ENCODE results near the gene C1QTNF6. TPM values are rescaled to one million over a fixed set of nuclear protein-coding genes. Genes with fewer than 3 reads are reported as not detected.

C1QTNF6 gene
- total RNA-seq, 1 donor from 2014 or later = 6.0 TPM

GRCh38 chr22:37186997-37187522 is 987 bp downstream of the C1QTNF6 start:
- Histone ChIP-seq H3K9me3 (ENCODE audit: insufficient read depth, low read depth, low read length) (no peaks in the 10 kb centered on the region), H2AFZ (ENCODE audit: low read depth, low read length) (peak overlapping the region; percentile 83), H3K4me1 (ENCODE audit: insufficient read depth, low read length) (peaks cover 36% of the 10 kb centered on the region), H3K4me3 (ENCODE audit: insufficient read depth, low read depth, low read length) (peak overlapping the region; percentile 53), H4K20me1 (ENCODE audit: insufficient read depth, low read length) (no peaks in the 10 kb centered on the region), H3K27ac (ENCODE audit: low read depth, low read length) (peak overlapping the region; percentile 72), H3K36me3 (ENCODE audit: insufficient read depth, low read length) (no peaks in the 10 kb centered on the region), H3K9ac (ENCODE audit: low read length) (peak overlapping the region; percentile 78), H3K27me3 (ENCODE audit: insufficient read depth, low read length) (no peaks in the 10 kb centered on the region), H3K79me2 (ENCODE audit: insufficient read depth, low read length) (no peaks in the 10 kb centered on the region), H3K4me2 (ENCODE audit: low read length) (peak overlapping the region; percentile 87)
- Mint-ChIP-seq H3K4me3 (ENCODE audit: unreplicated experiment) (no peak overlapping the region), H3K27ac (ENCODE audit: unreplicated experiment) (no peak overlapping the region), H3K9me3 (ENCODE audit: unreplicated experiment) (no peaks in the 10 kb centered on the region), H3K36me3 (ENCODE audit: low read depth, unreplicated experiment) (no peaks in the 10 kb centered on the region), H3K4me1 (ENCODE audit: low read depth, unreplicated experiment) (peaks cover 21% of the 10 kb centered on the region), H3K27me3 (ENCODE audit: low read depth, unreplicated experiment) (peaks cover 5% of the 10 kb centered on the region)
- no peak for DNase-seq (ENCODE audit: low read depth)
- TF ChIP-seq EZH2 (IDR thresholded peaks at IDR 0.05; ENCODE audit: insufficient read depth, low read length) = no peak
- TF ChIP-seq, protein P1, sequence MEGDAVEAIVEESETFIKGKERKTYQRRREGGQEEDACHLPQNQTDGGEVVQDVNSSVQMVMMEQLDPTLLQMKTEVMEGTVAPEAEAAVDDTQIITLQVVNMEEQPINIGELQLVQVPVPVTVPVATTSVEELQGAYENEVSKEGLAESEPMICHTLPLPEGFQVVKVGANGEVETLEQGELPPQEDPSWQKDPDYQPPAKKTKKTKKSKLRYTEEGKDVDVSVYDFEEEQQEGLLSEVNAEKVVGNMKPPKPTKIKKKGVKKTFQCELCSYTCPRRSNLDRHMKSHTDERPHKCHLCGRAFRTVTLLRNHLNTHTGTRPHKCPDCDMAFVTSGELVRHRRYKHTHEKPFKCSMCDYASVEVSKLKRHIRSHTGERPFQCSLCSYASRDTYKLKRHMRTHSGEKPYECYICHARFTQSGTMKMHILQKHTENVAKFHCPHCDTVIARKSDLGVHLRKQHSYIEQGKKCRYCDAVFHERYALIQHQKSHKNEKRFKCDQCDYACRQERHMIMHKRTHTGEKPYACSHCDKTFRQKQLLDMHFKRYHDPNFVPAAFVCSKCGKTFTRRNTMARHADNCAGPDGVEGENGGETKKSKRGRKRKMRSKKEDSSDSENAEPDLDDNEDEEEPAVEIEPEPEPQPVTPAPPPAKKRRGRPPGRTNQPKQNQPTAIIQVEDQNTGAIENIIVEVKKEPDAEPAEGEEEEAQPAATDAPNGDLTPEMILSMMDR (IDR thresholded peaks at IDR 0.05; ENCODE audit: insufficient read depth, low read depth, low read length) = no peak
- peak; percentile 13 for FAIRE-seq

DNA sequence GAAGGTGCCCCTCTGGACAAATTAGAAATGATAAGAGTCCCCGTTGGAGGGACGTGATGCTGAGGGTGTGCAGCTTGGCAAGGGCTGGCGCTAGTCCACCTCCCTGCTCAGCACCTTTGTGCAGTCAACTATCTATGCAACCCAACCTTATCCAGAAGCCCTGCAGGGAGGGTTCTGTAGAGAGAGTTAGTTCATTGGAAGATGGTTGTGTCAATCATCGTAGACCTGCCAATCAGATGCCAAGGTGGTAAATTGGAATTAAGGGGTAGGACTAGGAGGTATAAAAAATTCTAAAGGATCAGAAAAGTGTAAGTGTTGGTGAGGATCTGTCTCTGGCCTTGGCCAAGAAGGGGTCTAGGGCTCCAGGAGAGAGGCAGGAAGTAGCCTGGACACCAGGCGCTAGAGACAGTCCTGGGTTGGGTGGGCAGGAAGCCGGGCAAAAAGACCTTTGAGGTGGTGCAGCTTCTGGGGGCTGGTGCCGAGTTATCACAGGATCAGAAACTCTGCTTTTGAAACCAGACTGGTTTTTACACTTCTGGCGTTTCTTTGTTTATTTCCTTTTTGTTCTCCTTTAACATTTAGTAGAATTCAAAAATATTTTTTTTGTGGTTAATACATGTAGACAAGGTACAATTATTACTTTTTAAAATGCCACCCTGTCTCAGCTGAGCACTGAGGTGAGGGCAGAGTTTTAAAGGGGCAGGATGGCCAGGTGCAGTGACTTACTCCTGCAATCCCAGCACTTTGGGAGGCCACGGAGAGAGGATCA is 1.6 kb downstream of the C1QTNF6 start:
- peaks cover 36% of the 10 kb centered on the region for H3K4me1 ChIP-seq (ENCODE audit: insufficient read depth, low read length)
- no peak overlapping the region for H3K4me3 ChIP-seq (ENCODE audit: insufficient read depth, low read depth, low read length)
- no peaks in the 10 kb centered on the region for H3K9me3 ChIP-seq (ENCODE audit: insufficient read depth, low read depth, low read length)
- Mint-ChIP-seq H3K4me1 (ENCODE audit: low read depth, unreplicated experiment) (peaks cover 21% of the 10 kb centered on the region), H3K36me3 (ENCODE audit: low read depth, unreplicated experiment) (peaks cover 2% of the 10 kb centered on the region), H3K9me3 (ENCODE audit: unreplicated experiment) (peaks cover 2% of the 10 kb centered on the region), H3K4me3 (ENCODE audit: unreplicated experiment) (no peak overlapping the region), H3K27ac (ENCODE audit: unreplicated experiment) (no peak overlapping the region), H3K27me3 (ENCODE audit: low read depth, unreplicated experiment) (peaks cover 9% of the 10 kb centered on the region)
- TF ChIP-seq, protein P1 (IDR thresholded peaks at IDR 0.05; ENCODE audit: insufficient read depth, low read depth, low read length) = no peak
- no peak for TF ChIP-seq EZH2 (IDR thresholded peaks at IDR 0.05; ENCODE audit: insufficient read depth, low read length)
- H3K4me2 ChIP-seq (ENCODE audit: low read length) = no peak overlapping the region
- DNase-seq (ENCODE audit: low read depth) = peak; percentile 82
- FAIRE-seq = no peak
- no peak overlapping the region for H3K9ac ChIP-seq (ENCODE audit: low read length)
- no peaks in the 10 kb centered on the region for H3K79me2 ChIP-seq (ENCODE audit: insufficient read depth, low read length)
- H3K36me3 ChIP-seq (ENCODE audit: insufficient read depth, low read length) = no peaks in the 10 kb centered on the region
- H3K27me3 ChIP-seq (ENCODE audit: insufficient read depth, low read length) = no peaks in the 10 kb centered on the region
- no peak overlapping the region for H2AFZ ChIP-seq (ENCODE audit: low read depth, low read length)
- H4K20me1 ChIP-seq (ENCODE audit: insufficient read depth, low read length) = no peaks in the 10 kb centered on the region
- no peak overlapping the region for H3K27ac ChIP-seq (ENCODE audit: low read depth, low read length)

All from astrocyte (in vitro differentiated cells and primary cell).